Adrenal gland (tissue), 5 donors: ENCODE data around the gene EID1.

Experiments used
- POLR2A ChIP-seq, 2 donors: fragments of 450-650 bp; IDR thresholded peaks; one replicate each; pipeline ENCODE4 v1.6.1; 2017; ENCODE audit warnings: antibody characterized with exemption in 2 of 2, mild to moderate bottlenecking in 2 of 2, moderate library complexity in 1 of 2
- TF ChIP-seq, protein P1 (sequence below), 6 experiments: fragments of 450-650 bp in 4 of 6; fragments of 200-600 bp in 2 of 6; sonication (generic) in 1 of 6; IDR thresholded peaks; 1 replicate in 5 of 6; 2 replicates in 1 of 6; pipeline versions ENCODE4 v1.5.1 to v1.8.0; 2016 to 2021; ENCODE audit warnings: antibody characterized with exemption in 6 of 6, mild to moderate bottlenecking in 2 of 6, moderate library complexity in 1 of 6
- donor health status: DM: no; HTN: no; CAD: no.

DNA sequence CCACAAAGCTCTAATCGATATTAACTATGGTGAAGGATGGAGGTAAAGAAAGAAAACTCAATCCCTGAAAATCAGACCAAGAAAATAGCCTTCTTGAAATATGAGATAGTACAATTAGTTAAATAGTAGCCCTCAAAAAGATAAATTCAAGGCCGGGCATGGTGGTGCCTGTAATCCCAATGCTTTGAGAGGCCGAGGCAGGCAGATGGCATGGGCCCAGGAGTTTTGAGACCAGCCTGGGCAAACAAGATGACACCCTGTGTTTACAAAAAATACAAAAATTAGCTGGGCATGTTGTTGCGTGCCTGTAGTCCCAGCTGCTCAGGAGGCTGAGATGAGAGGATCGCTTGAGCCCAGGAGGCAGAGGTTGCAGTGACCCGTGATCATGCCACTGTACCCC is 35.4 kb upstream of the EID1 start:
- TF ChIP-seq, protein P1, sequence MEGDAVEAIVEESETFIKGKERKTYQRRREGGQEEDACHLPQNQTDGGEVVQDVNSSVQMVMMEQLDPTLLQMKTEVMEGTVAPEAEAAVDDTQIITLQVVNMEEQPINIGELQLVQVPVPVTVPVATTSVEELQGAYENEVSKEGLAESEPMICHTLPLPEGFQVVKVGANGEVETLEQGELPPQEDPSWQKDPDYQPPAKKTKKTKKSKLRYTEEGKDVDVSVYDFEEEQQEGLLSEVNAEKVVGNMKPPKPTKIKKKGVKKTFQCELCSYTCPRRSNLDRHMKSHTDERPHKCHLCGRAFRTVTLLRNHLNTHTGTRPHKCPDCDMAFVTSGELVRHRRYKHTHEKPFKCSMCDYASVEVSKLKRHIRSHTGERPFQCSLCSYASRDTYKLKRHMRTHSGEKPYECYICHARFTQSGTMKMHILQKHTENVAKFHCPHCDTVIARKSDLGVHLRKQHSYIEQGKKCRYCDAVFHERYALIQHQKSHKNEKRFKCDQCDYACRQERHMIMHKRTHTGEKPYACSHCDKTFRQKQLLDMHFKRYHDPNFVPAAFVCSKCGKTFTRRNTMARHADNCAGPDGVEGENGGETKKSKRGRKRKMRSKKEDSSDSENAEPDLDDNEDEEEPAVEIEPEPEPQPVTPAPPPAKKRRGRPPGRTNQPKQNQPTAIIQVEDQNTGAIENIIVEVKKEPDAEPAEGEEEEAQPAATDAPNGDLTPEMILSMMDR (IDR thresholded peaks at IDR 0.05), result no peak
- TF ChIP-seq POLR2A (IDR thresholded peaks at IDR 0.05), result no peak
